Measurements from ENCODE around the gene TGM2.

TGM2 gene

DNA sequence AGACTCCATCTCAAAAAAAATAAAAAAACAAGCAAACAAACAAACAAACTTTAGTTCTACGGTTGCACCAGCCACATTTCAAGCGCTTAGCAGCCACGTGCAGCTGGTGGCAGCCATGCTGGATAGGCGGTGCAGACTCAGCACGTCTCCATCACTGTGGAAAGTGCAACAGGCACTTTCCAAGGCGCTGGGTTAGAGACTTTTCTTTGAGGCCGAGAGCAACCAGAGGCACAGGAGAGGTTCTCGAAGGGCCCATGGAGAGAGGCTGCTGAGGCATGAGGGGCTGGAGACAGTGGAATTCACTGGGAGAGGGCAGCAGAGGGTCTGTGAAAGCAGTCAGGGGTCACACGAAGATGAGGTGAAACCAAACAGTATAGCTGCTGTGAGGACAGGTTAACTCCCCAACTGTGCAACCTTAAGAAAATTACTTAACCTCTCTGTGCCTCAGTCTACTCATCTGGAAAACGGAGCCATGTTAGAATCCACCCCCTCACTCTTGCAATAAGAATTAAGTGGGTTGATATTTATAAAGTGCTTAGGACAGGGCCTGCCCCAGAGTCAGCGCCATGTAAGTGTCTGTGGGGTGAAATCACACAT lies 27.5 kb downstream of the TGM2 start:
- H3K4me1 ChIP-seq (ENCODE audit: insufficient read depth, low read length) = peaks cover 6% of the 10 kb centered on the region; the same call in 1 of the 2 replicates
- no peaks in the 10 kb centered on the region for H3K27me3 ChIP-seq (ENCODE audit: insufficient read depth, low read length)
- no peak overlapping the region for H3K27ac ChIP-seq (ENCODE audit: low read length)
- no peak overlapping the region for H3K4me3 ChIP-seq (ENCODE audit: low read length)
- H3K36me3 ChIP-seq (ENCODE audit: insufficient read depth, low read depth, low read length) = no peaks in the 10 kb centered on the region
- H3K9me3 ChIP-seq (ENCODE audit: insufficient read depth, low read depth, low read length) = no peaks in the 10 kb centered on the region
- H3K9ac ChIP-seq (ENCODE audit: low read depth, low read length) = no peak overlapping the region

DNA sequence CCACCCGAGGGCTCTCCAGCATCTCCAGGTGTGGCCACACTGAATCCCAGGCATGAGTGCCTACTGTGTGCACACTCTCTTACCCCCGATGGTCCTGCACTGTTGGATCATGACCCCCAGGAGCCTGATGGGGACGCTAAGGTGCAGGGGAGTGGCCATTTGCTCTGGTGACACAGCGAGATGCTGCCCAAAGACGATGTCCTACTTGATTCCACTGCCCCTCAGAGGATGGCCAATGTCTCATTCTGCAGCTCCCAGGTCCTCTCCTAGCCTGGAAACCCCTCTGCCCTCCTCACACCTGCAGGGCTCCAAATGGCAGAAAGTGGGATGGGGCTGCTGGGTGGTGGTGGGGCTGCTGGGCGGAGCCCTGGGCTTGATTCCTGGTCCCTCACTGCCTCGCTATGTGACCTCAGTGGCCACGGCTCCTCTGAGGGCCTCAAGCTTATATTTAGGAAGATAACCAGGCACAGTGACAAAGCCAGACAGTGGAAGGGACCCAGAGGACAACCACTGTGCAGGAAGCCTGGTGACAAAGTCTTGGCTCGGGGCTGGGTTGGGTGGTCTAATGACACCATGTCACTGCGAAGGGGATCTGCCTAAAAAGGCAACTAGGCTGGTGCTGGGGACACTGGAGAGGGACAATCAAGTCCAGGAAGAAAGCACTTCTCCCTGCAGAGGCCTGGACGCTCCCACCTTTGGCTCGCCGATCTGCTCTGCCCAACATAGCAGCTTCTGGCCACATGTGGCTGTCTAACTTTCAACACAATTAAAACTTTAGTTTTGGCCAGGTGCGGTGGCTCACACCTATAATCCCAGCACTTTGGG lies 28.4 kb downstream of the TGM2 start:
- H3K27ac ChIP-seq (ENCODE audit: low read length) = no peak overlapping the region
- H3K36me3 ChIP-seq (ENCODE audit: insufficient read depth, low read depth, low read length) = no peaks in the 10 kb centered on the region

DNA sequence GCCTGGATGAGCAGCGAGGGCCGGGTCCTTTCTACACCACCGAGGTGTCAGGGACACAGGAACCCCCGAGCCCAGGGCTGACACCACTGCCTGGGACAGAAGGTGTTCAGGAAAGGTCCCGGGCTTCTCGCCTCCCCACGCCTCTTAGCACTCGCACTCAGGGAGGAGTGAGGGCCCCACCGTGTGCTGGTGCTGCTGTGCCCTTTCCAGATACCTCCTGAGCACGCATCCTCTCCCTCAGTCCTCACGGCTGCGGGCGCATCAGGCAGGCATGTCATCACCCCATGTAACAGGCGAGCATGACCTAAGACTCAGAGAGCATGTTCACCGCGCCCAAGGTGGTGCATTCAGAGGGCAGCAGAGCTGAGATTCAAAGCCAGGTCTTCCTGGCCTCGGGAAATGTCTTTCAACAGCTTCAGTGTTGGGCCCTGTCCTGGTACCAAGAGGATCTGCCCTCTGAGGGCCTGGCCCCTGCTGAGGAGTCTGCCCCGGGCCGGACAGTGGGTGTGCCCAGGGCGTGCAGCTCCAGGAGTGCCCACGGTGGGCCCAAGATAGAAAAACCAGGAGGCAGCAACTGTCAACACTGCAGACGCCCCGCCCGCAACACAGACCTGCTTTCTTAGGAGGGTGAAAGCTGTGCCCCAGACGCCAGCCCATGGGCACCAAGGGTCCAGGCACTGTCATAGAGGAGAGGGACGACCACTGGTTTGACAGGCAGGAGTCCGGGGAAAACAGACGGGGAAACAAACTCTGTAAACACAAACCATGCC lies 29.2 kb downstream of the TGM2 start:
- no peaks in the 10 kb centered on the region for H3K9me3 ChIP-seq (ENCODE audit: insufficient read depth, low read depth, low read length)
- no peaks in the 10 kb centered on the region for H3K36me3 ChIP-seq (ENCODE audit: insufficient read depth, low read depth, low read length)
- no peaks in the 10 kb centered on the region for H3K27me3 ChIP-seq (ENCODE audit: insufficient read depth, low read length)
- H3K9ac ChIP-seq (ENCODE audit: low read depth, low read length) = no peak overlapping the region
- peaks cover 6% of the 10 kb centered on the region; the same call in 1 of the 2 replicates for H3K4me1 ChIP-seq (ENCODE audit: insufficient read depth, low read length)
- no peak overlapping the region for H3K4me3 ChIP-seq (ENCODE audit: low read length)
- no peak overlapping the region for H3K27ac ChIP-seq (ENCODE audit: low read length)

More for the DNA sequence above, 28.4 kb downstream of the TGM2 start:
- H3K9me3 ChIP-seq (ENCODE audit: insufficient read depth, low read depth, low read length) = no peaks in the 10 kb centered on the region
- H3K9ac ChIP-seq (ENCODE audit: low read depth, low read length) = no peak overlapping the region
- H3K27me3 ChIP-seq (ENCODE audit: insufficient read depth, low read length) = no peaks in the 10 kb centered on the region
- H3K4me3 ChIP-seq (ENCODE audit: low read length) = no peak overlapping the region
- peaks cover 6% of the 10 kb centered on the region; the same call in 1 of the 2 replicates for H3K4me1 ChIP-seq (ENCODE audit: insufficient read depth, low read length)

DNA sequence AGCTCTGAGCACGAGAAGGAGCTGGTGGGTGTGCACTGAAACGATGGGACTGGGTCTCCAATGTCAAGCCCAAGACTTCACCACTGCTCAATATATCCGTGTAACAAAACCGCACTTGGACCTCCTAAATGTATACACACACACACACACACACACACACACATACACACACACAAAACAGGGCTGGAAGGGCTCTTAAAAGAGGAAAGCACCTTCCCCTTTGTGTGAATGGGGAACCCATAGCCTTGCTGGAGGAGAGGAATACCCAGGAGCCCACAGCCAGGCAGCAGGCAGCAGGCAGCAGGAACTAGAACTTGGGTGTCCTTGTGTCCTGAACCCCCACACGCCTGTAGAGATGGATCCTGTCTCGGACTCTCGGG lies 29.8 kb downstream of the TGM2 start:
- Histone ChIP-seq H3K27me3 (ENCODE audit: insufficient read depth, low read length) (no peaks in the 10 kb centered on the region), H3K9ac (ENCODE audit: low read depth, low read length) (no peak overlapping the region), H3K4me3 (ENCODE audit: low read length) (no peak overlapping the region), H3K36me3 (ENCODE audit: insufficient read depth, low read depth, low read length) (no peaks in the 10 kb centered on the region), H3K27ac (ENCODE audit: low read length) (no peak overlapping the region), H3K4me1 (ENCODE audit: insufficient read depth, low read length) (peaks cover 6% of the 10 kb centered on the region; the same call in 1 of the 2 replicates), H3K9me3 (ENCODE audit: insufficient read depth, low read depth, low read length) (no peaks in the 10 kb centered on the region)

DNA sequence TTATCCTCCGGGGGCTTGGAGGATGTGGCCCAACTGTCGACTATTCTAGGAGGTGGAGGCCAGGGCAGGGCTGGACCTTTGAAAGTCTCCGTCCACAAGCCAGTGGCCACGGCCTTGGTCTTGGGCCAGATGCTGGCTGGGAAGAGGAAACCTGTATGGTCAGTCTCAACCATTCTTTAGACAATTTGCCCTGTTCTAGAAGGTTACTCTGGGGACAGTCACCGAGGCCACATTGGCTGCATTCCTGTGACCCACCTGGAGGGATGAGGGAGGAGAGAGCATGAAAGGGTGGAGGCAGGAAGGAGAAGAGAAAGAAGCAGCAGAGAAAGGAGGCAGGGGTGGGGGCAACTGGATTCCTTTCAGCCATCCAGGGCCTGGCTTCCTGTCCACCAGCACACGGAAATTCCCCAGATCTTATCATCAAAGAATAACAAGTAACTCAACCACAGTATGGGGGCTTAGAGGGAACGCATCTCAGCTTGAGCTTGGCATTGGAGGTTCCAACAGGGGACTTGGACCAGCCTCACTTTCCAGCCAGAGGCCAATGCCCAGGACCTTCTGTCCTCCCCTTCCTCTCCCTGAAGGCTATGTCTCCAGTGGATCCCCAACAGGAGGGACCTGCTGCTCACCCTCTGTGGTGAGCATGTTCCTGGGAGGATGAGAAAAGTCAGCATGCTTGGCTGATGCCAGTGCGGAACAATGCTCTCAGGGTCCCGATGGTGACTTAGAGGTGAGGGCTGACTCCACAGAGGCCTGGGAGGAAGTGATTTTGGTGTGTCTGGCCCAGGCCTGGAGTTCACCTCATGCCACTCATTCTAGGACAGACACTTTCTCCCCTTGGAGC lies 30.4 kb downstream of the TGM2 start:
- no peak overlapping the region for H3K4me3 ChIP-seq (ENCODE audit: low read length)
- no peak overlapping the region for H3K27ac ChIP-seq (ENCODE audit: low read length)
- no peak overlapping the region for H3K9ac ChIP-seq (ENCODE audit: low read depth, low read length)
- H3K36me3 ChIP-seq (ENCODE audit: insufficient read depth, low read depth, low read length) = no peaks in the 10 kb centered on the region
- H3K27me3 ChIP-seq (ENCODE audit: insufficient read depth, low read length) = no peaks in the 10 kb centered on the region
- H3K4me1 ChIP-seq (ENCODE audit: insufficient read depth, low read length) = peaks cover 6% of the 10 kb centered on the region; the same call in 1 of the 2 replicates
- no peaks in the 10 kb centered on the region for H3K9me3 ChIP-seq (ENCODE audit: insufficient read depth, low read depth, low read length)

DNA sequence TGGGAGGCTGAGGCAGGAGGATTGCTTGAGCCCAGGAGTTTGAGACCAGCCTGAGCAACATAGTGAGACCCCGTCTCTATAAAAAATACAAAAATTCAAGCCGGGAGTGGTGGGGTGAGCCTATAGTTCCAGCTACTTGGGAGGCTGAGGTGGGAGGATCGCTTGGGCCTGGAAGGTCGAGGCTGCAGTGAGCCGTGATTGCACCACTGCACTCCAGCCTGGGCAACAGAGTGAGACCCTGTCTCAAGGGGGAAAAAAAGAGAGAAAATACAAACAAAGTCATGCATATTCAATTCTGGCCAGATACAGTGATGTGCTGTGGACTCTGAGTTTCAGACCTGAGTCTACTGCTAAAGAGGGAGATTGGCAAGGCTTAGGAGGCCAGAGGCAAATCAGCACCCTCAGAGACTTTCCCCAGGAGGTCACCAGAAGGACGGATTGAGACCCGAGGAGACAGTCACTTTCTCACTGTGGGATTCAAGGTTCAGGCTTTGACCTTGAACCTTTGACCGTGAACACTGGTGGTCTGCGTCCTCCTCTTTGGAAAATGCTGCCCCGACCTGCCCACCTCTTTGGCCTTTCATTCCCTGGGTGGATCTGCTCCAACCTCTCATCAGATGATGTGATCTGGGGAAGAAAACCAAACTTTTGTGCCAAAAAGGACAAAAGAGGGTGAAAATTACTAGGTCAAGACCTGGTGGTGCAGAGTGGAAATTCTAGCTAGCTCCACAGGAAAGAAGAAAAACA lies 31.2 kb downstream of the TGM2 start:
- H3K9ac ChIP-seq (ENCODE audit: low read depth, low read length) = no peak overlapping the region
- H3K4me3 ChIP-seq (ENCODE audit: low read length) = no peak overlapping the region
- H3K4me1 ChIP-seq (ENCODE audit: insufficient read depth, low read length) = peaks cover 6% of the 10 kb centered on the region; the same call in 1 of the 2 replicates
- no peak overlapping the region for H3K27ac ChIP-seq (ENCODE audit: low read length)
- no peaks in the 10 kb centered on the region for H3K36me3 ChIP-seq (ENCODE audit: insufficient read depth, low read depth, low read length)
- H3K27me3 ChIP-seq (ENCODE audit: insufficient read depth, low read length) = no peaks in the 10 kb centered on the region
- H3K9me3 ChIP-seq (ENCODE audit: insufficient read depth, low read depth, low read length) = no peaks in the 10 kb centered on the region

DNA sequence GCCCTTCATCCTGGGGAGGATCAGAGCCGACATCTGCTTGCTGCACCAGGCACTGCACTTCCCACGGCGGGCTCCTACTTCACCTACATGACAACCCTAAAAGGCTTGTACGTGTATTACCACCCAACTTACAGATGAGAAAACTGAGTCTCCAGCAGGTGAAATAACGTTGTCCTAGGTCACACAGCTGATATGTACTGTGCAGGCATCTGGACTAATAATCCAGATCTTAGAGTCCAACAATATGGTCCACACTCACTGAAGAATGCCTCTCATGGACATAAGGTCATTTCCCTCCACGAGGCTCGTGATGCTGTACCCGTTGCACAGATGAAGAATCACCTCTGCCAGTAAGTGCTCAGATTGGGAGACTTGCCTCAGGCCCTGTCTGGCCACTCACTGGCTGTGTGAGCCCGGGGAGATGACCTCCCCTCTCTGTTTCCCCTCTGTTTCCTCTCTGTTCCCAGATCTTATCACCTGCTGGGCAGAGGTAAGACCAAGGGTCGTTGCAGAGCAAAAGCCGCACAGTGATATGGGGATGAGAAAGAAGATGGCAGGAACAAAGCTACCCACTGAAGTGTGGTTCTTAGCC lies 32.1 kb downstream of the TGM2 start:
- H3K9ac ChIP-seq (ENCODE audit: low read depth, low read length) = no peak overlapping the region
- no peaks in the 10 kb centered on the region for H3K9me3 ChIP-seq (ENCODE audit: insufficient read depth, low read depth, low read length)
- H3K4me3 ChIP-seq (ENCODE audit: low read length) = no peak overlapping the region
- no peak overlapping the region for H3K27ac ChIP-seq (ENCODE audit: low read length)
- peaks cover 6% of the 10 kb centered on the region; the same call in 1 of the 2 replicates for H3K4me1 ChIP-seq (ENCODE audit: insufficient read depth, low read length)
- H3K36me3 ChIP-seq (ENCODE audit: insufficient read depth, low read depth, low read length) = no peaks in the 10 kb centered on the region
- H3K27me3 ChIP-seq (ENCODE audit: insufficient read depth, low read length) = no peaks in the 10 kb centered on the region

DNA sequence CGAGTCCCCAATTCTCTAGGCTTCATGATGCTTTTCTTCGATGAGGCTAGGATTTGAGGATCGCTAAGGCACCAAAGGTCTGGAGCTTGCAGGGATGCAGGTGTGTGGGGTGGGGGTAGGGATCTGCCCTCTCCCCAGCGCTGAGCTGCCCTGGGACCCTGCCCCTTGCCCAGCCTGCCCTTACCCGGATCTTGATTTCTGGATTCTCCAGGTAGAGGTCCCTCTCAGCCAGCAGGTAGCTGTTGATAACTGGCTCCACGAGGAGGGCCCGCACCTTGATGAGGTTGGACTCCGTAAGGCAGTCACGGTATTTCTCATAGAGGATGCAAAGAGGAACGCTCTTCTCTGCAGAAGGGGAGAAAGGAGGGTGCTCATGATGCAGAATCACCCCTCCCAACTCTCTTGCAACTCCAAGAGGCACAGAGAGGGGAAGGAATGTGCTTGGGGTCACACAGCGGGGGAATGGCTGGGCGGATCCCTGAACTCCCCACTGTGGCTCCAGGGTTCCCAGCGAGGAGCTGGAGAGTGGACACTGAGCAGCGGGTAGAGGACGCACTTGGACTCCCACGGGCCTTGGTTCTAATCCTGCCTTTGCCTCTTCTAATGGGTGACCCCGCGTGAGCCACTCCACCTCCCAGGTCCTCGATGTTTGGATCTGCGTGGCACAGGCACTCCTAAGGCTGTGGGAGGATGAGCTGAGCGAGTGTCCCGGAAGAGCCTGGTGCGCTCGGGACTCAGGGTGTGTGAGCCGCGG lies 32.7 kb downstream of the TGM2 start:
- Histone ChIP-seq H3K36me3 (ENCODE audit: insufficient read depth, low read depth, low read length) (no peaks in the 10 kb centered on the region), H3K4me3 (ENCODE audit: low read length) (no peak overlapping the region), H3K4me1 (ENCODE audit: insufficient read depth, low read length) (peaks cover 6% of the 10 kb centered on the region; the same call in 1 of the 2 replicates), H3K27me3 (ENCODE audit: insufficient read depth, low read length) (no peaks in the 10 kb centered on the region), H3K9me3 (ENCODE audit: insufficient read depth, low read depth, low read length) (no peaks in the 10 kb centered on the region), H3K27ac (ENCODE audit: low read length) (no peak overlapping the region), H3K9ac (ENCODE audit: low read depth, low read length) (no peak overlapping the region)

DNA sequence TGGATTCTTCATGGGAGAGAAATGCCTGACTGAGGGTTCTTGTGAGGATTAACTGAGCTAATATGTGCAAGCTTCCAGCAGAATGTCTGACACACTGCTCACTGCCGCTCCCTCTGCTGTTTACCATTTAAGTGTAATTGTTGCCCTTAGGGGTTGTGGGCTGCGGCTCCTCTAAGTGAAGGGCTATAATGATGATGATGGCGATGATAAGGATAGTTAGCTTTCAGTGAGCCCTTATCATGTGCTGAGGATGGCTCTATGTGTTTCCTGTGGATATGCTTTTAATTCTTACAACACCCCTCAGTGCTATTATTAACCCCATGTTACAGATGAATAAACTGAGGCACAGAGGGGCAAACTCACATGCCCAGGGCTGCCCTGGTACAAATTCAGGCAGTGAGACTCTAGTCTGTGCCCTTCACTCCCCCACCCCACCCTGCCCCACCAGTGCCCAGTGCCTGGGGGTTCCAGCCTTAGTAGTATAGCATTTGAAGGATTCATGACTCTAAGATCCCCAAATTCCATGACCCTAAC lies 33.4 kb downstream of the TGM2 start:
- H3K9ac ChIP-seq (ENCODE audit: low read depth, low read length) = no peak overlapping the region
- no peaks in the 10 kb centered on the region for H3K36me3 ChIP-seq (ENCODE audit: insufficient read depth, low read depth, low read length)
- peaks cover 6% of the 10 kb centered on the region; the same call in 1 of the 2 replicates for H3K4me1 ChIP-seq (ENCODE audit: insufficient read depth, low read length)

More for the DNA sequence above, 33.4 kb downstream of the TGM2 start:
- no peak overlapping the region for H3K4me3 ChIP-seq (ENCODE audit: low read length)
- H3K27me3 ChIP-seq (ENCODE audit: insufficient read depth, low read length) = no peaks in the 10 kb centered on the region
- H3K9me3 ChIP-seq (ENCODE audit: insufficient read depth, low read depth, low read length) = no peaks in the 10 kb centered on the region
- no peak overlapping the region for H3K27ac ChIP-seq (ENCODE audit: low read length)
